ENCODE measurements around the gene PTPRU. TPM values are rescaled to one million over a fixed set of nuclear protein-coding genes. Genes with fewer than 3 reads are reported as not detected.

The PTPRU gene
- total RNA-seq, 2 donors from 2014 or later = 24.1 to 40.2 TPM

GRCh38 chr1:29243023-29243870, 6.9 kb downstream of the PTPRU start:
- no peak for ATAC-seq
- Histone ChIP-seq H3K27ac (no peak overlapping the region), H3K9me3 (no peaks in the 10 kb centered on the region), H3K4me1 (peaks cover 6% of the 10 kb centered on the region), H3K4me3 (no peak overlapping the region), H3K27me3 (no peaks in the 10 kb centered on the region), H3K36me3 (replicated peaks in 1 of 2; ENCODE audit: insufficient read depth in 1 of 2, low read depth in 2 of 2) (no peaks in the 10 kb centered on the region)
- TF ChIP-seq CTCF (IDR thresholded peaks at IDR 0.05) (no peak), POLR2A (IDR thresholded peaks at IDR 0.05) (no peak)
- intact Hi-C loops (cut with DNase I) = loop anchor here (10.0 kb wide), 2 partner anchors 1142 to 1462 kb away; no protein-coding TSS in a partner anchor
- no peak for DNase-seq
- WGBS, 2 donors = 78 to 84% methylated on average over 16 of the region's 16 CpGs

- 60 to 62% methylated on average over 3 of the region's 3 CpGs for whole genome bisulfite sequencing, 2 donors
- no peak overlapping the region for H3K27ac ChIP-seq
Observed at GRCh38 chr1:29243871-29244200, 7.5 kb downstream of the PTPRU start.

GRCh38 chr1:29245261-29245660, 8.9 kb downstream of the PTPRU start:
- no peak for TF ChIP-seq CTCF (IDR thresholded peaks at IDR 0.05)
- no peak for TF ChIP-seq POLR2A (IDR thresholded peaks at IDR 0.05)
- Histone ChIP-seq H3K9me3 (no peaks in the 10 kb centered on the region), H3K36me3 (replicated peaks in 1 of 2; ENCODE audit: insufficient read depth in 1 of 2, low read depth in 2 of 2) (no peaks in the 10 kb centered on the region), H3K4me1 (peaks cover 8% of the 10 kb centered on the region), H3K4me3 (no peak overlapping the region), H3K27me3 (no peaks in the 10 kb centered on the region), H3K27ac (no peak overlapping the region)
- no peak for ATAC-seq
- WGBS, 2 donors = 82 to 88% methylated on average over 4 to 6 of the region's 6 CpGs
- intact Hi-C loops (cut with DNase I) = loop anchor here (10.0 kb wide), 2 partner anchors 1140 to 1460 kb away; no protein-coding TSS in a partner anchor
- no peak for DNase-seq

More at GRCh38 chr1:29243871-29244200, 7.5 kb downstream of the PTPRU start:
- TF ChIP-seq CTCF (IDR thresholded peaks at IDR 0.05) = no peak
- TF ChIP-seq POLR2A (IDR thresholded peaks at IDR 0.05) = no peak
- Histone ChIP-seq H3K27me3 (no peaks in the 10 kb centered on the region), H3K4me1 (peaks cover under 1% of the 10 kb centered on the region), H3K9me3 (no peaks in the 10 kb centered on the region), H3K4me3 (no peak overlapping the region), H3K36me3 (replicated peaks in 1 of 2; ENCODE audit: insufficient read depth in 1 of 2, low read depth in 2 of 2) (no peaks in the 10 kb centered on the region)
- DNase-seq = no peak
- no peak for ATAC-seq
- intact Hi-C loops (cut with DNase I) = loop anchor here (10.0 kb wide), 2 partner anchors 1141 to 1461 kb away; no protein-coding TSS in a partner anchor

GRCh38 chr1:29245876-29246275, 9.6 kb downstream of the PTPRU start:
- intact Hi-C loops (cut with DNase I) = loop anchor here (10.0 kb wide), 2 partner anchors 1139 to 1459 kb away; no protein-coding TSS in a partner anchor

More at GRCh38 chr1:29245876-29246275, 9.6 kb downstream of the PTPRU start:
- Histone ChIP-seq H3K36me3 (replicated peaks in 1 of 2; ENCODE audit: insufficient read depth in 1 of 2, low read depth in 2 of 2) (no peaks in the 10 kb centered on the region), H3K4me3 (no peak overlapping the region), H3K9me3 (no peaks in the 10 kb centered on the region), H3K27ac (no peak overlapping the region), H3K27me3 (no peaks in the 10 kb centered on the region), H3K4me1 (peaks cover 8% of the 10 kb centered on the region)
- WGBS, 2 donors = 58 to 67% methylated on average over 4 to 5 of the region's 5 CpGs
- TF ChIP-seq CTCF (IDR thresholded peaks at IDR 0.05) (peak in 4 of 7 experiments; percentile 30 to 46 (median 38)), POLR2A (IDR thresholded peaks at IDR 0.05) (no peak)
- peak in 1 of 4 donors; percentile 38 for DNase-seq
- peak; percentile 54 for ATAC-seq
